Measurements from ENCODE around the gene DEDD. TPM values are rescaled to one million over a fixed set of nuclear protein-coding genes. Genes with fewer than 3 reads are reported as not detected.

Gene DEDD
- total and polyA plus RNA-seq, 2 of the 13 experiments (the other 11 are each of a cell fraction or from before 2014, with no cell fraction given): 12.6 to 27.8 TPM

DNA sequence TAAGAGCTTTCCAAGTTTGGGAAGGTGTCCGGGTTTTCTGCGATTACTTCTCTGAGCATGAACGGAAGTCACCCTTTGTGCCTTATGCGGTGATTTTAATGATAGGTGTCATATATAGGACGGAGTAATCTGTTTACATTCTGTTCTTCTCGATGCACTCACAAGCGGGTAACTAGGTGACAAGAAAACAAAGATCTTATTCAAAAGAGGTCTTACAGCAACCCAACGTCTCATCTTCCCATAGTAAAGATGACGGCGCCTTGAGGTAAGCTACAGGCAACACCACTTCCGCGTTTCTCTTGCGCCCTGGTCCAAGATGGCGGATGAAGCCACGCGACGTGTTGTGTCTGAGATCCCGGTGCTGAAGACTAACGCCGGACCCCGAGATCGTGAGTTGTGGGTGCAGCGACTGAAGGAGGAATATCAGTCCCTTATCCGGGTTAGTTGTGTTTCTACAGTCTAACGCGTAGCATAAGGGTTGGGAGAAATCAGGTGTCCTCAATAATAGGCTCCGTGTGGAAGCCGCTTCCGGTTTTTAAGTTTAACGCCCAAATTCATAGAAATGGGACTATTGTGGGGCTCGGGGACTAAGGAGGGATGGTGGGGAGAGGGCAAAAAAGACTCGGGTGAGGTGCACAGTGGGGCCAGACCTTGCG is 21.3 kb upstream of the DEDD start, which contains the start of gene UFC1 (continued):
- TF ChIP-seq, protein P1, sequence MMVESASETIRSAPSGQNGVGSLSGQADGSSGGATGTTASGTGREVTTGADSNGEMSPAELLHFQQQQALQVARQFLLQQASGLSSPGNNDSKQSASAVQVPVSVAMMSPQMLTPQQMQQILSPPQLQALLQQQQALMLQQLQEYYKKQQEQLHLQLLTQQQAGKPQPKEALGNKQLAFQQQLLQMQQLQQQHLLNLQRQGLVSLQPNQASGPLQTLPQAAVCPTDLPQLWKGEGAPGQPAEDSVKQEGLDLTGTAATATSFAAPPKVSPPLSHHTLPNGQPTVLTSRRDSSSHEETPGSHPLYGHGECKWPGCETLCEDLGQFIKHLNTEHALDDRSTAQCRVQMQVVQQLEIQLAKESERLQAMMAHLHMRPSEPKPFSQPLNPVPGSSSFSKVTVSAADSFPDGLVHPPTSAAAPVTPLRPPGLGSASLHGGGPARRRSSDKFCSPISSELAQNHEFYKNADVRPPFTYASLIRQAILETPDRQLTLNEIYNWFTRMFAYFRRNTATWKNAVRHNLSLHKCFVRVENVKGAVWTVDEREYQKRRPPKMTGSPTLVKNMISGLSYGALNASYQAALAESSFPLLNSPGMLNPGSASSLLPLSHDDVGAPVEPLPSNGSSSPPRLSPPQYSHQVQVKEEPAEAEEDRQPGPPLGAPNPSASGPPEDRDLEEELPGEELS (CRISPR knock-in tag; IDR thresholded peaks at IDR 0.05): peak; percentile 27; the same call in 1 of the 2 replicates
- no peak; the same call in 1 of the 2 replicates for TF ChIP-seq DNMT3B (CRISPR knock-in tag; conservative IDR thresholded peaks at IDR 0.05)
- TF ChIP-seq, protein P2, sequence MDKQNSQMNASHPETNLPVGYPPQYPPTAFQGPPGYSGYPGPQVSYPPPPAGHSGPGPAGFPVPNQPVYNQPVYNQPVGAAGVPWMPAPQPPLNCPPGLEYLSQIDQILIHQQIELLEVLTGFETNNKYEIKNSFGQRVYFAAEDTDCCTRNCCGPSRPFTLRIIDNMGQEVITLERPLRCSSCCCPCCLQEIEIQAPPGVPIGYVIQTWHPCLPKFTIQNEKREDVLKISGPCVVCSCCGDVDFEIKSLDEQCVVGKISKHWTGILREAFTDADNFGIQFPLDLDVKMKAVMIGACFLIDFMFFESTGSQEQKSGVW (CRISPR knock-in tag; IDR thresholded peaks at IDR 0.05; ENCODE audit: borderline replicate concordance): no peak
- TF ChIP-seq IKZF1 (IDR thresholded peaks at IDR 0.05): no peak
- no peak for TF ChIP-seq SUZ12 (IDR thresholded peaks at IDR 0.05; ENCODE audit: low read depth, low read length)
- peak; percentile 28; the same call in 1 of the 2 replicates for TF ChIP-seq ZNF614 (CRISPR knock-in tag; IDR thresholded peaks at IDR 0.05; ENCODE audit: borderline replicate concordance)
- TF ChIP-seq, protein P3, sequence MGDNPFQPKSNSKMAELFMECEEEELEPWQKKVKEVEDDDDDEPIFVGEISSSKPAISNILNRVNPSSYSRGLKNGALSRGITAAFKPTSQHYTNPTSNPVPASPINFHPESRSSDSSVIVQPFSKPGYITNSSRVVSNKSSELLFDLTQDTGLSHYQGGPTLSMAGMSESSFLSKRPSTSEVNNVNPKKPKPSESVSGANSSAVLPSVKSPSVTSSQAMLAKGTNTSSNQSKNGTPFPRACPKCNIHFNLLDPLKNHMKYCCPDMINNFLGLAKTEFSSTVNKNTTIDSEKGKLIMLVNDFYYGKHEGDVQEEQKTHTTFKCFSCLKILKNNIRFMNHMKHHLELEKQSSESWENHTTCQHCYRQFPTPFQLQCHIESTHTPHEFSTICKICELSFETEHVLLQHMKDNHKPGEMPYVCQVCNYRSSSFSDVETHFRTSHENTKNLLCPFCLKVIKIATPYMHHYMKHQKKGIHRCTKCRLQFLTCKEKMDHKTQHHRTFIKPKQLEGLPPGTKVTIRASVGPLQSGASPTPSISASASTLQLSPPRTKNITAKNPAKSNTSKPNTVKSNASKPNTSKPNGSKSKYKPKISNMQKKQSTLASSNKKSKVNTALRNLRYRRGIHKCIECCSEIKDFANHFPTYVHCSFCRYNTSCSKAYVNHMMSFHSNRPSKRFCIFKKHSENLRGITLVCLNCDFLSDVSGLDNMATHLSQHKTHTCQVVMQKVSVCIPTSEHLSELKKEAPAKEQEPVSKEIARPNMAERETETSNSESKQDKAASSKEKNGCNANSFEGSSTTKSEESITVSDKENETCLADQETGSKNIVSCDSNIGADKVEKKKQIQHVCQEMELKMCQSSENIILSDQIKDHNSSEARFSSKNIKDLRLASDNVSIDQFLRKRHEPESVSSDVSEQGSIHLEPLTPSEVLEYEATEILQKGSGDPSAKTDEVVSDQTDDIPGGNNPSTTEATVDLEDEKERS (CRISPR knock-in tag; IDR thresholded peaks at IDR 0.05): 0 out of 2 replicates have a peak, but pooled peaks have one; percentile 47
- TF ChIP-seq, protein P4, sequence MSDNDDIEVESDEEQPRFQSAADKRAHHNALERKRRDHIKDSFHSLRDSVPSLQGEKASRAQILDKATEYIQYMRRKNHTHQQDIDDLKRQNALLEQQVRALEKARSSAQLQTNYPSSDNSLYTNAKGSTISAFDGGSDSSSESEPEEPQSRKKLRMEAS (IDR thresholded peaks at IDR 0.05): peak; percentile 81
- TF ChIP-seq NFRKB (IDR thresholded peaks at IDR 0.05): peak; percentile 81
- TF ChIP-seq JUND (CRISPR knock-in tag; IDR thresholded peaks at IDR 0.05): 0 out of 2 replicates have a peak, but pooled peaks have one; percentile 25
- TF ChIP-seq ELF4 (CRISPR knock-in tag; IDR thresholded peaks at IDR 0.05; ENCODE audit: borderline replicate concordance): peak; percentile 95
- TF ChIP-seq NFYB (CRISPR knock-in tag; IDR thresholded peaks at IDR 0.05): no peak
- TF ChIP-seq ZNF34 (CRISPR knock-in tag; IDR thresholded peaks at IDR 0.05; ENCODE audit: borderline replicate concordance): no peak; the same call in 1 of the 2 replicates
- TF ChIP-seq, protein P5, sequence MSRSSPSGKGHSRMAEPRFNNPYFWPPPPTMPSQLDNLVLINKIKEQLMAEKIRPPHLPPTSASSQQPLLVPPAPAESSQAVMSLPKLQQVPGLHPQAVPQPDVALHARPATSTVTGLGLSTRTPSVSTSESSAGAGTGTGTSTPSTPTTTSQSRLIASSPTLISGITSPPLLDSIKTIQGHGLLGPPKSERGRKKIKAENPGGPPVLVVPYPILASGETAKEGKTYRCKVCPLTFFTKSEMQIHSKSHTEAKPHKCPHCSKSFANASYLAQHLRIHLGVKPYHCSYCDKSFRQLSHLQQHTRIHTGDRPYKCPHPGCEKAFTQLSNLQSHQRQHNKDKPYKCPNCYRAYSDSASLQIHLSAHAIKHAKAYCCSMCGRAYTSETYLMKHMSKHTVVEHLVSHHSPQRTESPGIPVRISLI (CRISPR knock-in tag; IDR thresholded peaks at IDR 0.05; ENCODE audit: borderline replicate concordance): no peak
- TF ChIP-seq, protein P6, sequence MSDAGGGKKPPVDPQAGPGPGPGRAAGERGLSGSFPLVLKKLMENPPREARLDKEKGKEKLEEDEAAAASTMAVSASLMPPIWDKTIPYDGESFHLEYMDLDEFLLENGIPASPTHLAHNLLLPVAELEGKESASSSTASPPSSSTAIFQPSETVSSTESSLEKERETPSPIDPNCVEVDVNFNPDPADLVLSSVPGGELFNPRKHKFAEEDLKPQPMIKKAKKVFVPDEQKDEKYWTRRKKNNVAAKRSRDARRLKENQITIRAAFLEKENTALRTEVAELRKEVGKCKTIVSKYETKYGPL (CRISPR knock-in tag; IDR thresholded peaks at IDR 0.05): no peak
- no peak for TF ChIP-seq ZMAT3 (CRISPR knock-in tag; conservative IDR thresholded peaks at IDR 0.05)
- TF ChIP-seq ZSCAN9 (CRISPR knock-in tag; IDR thresholded peaks at IDR 0.05; ENCODE audit: borderline replicate concordance): 0 out of 2 replicates have a peak, but pooled peaks have one; percentile 27
- TF ChIP-seq ZNF563 (CRISPR knock-in tag; IDR thresholded peaks at IDR 0.05): no peak
- TF ChIP-seq SP1 (IDR thresholded peaks at IDR 0.05): no peak
- TF ChIP-seq SP1 (CRISPR knock-in tag; IDR thresholded peaks at IDR 0.05): peak; percentile 52; the same call in 1 of the 2 replicates
- TF ChIP-seq MTA1 (CRISPR knock-in tag; IDR thresholded peaks at IDR 0.05; ENCODE audit: borderline replicate concordance): 0 out of 2 replicates have a peak, but pooled peaks have one; percentile 32
- TF ChIP-seq ZNF629 (CRISPR knock-in tag; conservative IDR thresholded peaks at IDR 0.05): peak; percentile 76; the same call in 1 of the 2 replicates
- no peak for TF ChIP-seq HOXA7 (CRISPR knock-in tag; IDR thresholded peaks at IDR 0.05)

All from HepG2 (cell line).